Activated naive CD8-positive, alpha-beta T cell treated with anti-CD3 and anti-CD28 coated beads, Interleukin-2, amount 50 U/mL, for 16 hours (primary cell): ENCODE data around the gene PI4K2B.
"Not testable (repeated sequence)": the region's sequence is repeated elsewhere in the genome, so short reads cannot be mapped to it uniquely, and the experiment has no call there.

Experiments used
- DNase-seq: peaks from one replicate; pipeline ENCODE4 v3.0.0-alpha.2; 2020; ENCODE audit warnings: low read depth, low spot score

The PI4K2B gene

GRCh38 chr4:25242195-25242594 lies 8.4 kb downstream of the PI4K2B start:
- DNase-seq = not testable (repeated sequence)

DNA sequence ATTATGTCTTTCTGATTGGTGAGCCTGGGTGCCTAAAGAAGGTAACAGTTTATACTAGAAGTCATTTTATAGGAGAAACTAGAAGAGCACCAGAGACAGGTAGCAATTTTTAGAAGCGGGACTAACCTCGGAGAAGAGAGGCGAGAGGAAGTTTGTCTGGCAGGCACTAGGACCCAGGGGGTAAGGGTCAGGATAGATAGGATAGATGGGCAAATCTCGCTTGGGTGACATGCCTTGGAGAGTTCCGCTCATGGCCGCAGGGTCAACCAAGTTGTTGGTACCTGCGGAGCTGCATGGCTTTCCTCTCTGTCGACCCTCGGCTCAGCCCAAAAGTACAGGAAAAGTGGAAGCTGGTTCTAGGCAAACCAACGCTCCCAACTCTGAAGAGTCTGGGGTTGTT lies 11.3 kb downstream of the PI4K2B start:
- DNase-seq = no peak

DNA sequence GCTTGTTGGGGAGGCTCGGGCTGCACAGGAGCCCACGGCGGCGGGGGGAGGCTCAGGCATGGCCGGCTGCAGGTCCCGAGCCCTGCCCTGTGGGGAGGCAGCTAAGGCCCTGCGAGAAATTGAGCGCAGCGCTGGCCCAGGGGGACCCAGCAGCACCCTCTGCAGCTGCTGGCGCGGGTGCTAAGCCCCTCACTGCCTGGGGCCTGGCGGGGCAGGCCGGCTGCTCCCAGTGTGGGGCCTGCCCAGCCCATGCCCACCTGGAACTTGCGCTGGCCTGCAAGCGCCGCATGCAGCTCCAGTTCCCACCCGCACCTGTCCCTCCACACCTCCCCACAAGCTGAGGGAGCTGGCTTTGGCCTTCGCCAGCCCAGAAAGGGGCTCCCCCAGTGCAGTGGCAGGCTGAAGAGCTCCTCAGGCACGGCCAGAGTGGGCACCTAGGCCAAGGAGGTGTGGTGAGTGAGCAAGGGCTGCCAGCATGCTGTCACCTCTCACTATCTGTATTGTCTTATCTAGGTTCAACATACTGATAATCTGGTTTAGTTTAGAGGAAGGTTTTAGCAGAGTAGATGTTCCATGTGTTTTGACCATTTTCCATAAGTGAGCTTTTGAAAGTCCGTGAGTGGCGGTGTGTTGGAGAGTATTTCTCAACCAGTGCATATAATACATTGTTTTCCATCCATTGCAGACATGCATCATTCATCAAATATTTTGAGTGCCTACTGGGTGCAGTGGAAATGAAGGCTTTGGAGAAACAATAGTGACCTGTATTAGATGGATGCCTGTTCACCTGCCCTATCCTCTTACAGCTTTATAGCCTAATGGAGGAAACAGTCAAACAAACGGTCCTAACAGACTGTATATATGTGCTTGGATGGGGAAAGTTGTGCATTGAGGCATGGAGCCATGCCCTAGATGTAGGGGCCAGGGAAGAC lies 13.1 kb downstream of the PI4K2B start:
- DNase-seq = no peak

GRCh38 chr4:25248875-25249274 lies 15.0 kb downstream of the PI4K2B start:
- DNase-seq = not testable (repeated sequence)

GRCh38 chr4:25249494-25249893 lies 15.7 kb downstream of the PI4K2B start:
- not testable (repeated sequence) for DNase-seq

GRCh38 chr4:25252230-25253070 lies 18.6 kb downstream of the PI4K2B start:
- no peak for DNase-seq

GRCh38 chr4:25253071-25253445 lies 19.2 kb downstream of the PI4K2B start:
- no peak for DNase-seq

DNA sequence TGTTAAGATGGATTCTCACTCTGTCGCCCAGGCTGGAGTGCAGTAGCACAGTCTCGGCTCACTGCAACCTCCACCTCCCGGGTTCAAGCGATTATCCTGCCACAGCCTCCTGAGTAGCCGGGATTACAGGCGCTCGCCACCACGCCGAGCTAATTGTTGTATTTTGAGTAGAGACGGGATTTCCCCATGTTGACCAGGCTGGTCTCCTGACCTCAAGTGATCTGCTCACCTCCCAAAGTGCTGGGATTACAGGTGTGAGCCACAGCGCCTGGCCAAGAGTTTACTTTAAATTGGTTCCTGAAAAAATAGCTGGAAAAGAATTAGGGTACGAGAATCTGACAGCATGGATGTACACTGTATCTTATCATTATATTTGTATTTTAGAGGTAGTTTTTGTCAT lies 20.0 kb downstream of the PI4K2B start:
- DNase-seq = not testable (repeated sequence)

DNA sequence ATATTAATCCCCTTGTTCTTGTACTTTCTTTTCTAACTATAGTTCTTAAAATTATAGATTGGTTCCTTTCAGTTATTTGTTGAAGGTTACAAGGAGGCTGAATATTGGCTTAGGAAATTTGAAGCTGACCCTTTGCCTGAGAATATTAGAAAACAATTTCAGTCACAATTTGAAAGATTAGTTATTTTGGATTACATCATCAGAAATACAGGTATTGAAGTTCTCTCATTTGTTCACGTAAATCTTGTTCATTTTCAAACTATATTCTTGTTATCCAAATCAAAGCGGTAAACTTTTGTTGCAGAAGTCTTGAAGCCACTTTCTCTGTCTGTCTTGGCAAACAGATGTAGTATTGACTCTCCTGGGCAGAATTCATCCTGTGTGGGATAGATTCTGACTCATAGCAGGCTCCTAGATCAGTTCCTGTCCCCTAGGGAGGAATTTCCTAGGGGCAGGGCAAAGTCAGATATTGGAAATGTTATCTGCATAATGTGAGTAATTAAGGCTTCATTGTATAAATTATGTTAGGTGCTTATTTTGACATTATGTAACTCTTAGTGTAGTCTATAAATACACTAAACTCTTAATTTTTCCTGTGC lies 25.2 kb downstream of the PI4K2B start:
- no peak for DNase-seq

GRCh38 chr4:25271866-25272265 lies 38.0 kb downstream of the PI4K2B start:
- no peak for DNase-seq

GRCh38 chr4:25280210-25280609 lies 46.4 kb downstream of the PI4K2B start:
- no peak for DNase-seq

DNA sequence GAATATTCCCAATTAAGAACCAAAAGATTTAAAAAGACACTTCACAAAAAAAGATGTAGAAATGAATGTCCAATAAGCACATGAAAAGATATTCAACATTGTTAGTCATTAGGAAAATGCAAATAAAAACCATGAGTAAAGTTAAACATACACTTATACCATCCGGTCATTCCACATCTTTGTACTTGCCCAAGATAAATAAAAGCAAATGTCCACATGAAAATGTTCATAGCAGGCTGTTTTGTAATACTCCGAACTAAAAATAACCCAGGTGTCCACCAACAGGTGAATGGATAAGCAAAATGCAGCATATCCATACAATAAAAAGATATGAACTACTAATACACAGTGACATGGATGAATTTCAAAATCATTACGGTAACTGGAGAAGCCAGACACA lies 50.1 kb downstream of the PI4K2B start:
- no peak for DNase-seq

DNA sequence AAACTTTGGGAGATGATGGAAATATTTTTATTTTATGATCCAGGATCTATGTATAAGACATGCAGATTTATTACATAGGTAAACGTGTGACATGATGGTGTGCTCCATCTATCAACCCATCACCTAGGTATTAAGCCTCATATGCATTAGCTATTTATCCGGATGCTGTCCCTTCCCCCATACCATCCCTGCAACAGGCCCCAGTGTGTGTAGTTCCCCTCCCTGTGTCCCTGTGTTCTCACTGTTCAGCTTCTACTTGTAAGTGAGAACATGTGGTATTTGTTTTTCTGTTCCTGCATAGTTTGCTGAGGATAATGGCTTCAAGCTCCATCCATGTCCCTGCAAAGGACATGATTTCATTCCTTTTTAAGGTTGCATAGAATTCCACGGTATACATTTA lies 50.6 kb downstream of the PI4K2B start:
- DNase-seq = no peak

DNA sequence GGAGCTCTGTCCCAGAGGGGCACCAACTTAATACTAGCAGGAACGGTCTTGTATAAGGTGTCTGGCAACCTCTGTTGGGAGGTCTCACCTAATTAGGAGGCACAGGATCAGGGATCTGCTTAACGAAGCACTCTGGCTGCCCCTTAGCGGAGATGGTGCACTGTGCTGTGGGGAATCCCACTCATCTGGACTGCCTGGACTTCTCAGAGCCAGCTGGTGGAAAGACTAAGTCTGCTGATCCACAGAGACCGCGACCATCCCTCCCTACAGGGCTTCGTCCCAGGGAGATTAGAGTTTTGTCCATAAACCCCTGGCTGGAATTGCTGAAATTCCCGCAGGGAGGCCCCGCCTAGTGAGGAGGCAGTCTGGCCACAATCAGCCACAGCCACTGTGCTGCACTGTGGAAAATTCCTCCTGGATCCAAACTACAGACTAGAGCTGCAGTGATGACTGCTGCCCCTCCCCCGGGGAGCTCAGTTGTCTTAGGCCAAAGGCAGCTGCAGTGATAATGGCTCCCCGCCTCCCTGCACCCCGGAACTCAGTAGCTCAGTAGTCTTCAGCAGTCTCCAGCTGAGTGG lies 56.7 kb downstream of the PI4K2B start:
- DNase-seq = no peak

- no peak for DNase-seq
Observed at GRCh38 chr4:25291158-25291733, 57.4 kb downstream of the PI4K2B start.

DNA sequence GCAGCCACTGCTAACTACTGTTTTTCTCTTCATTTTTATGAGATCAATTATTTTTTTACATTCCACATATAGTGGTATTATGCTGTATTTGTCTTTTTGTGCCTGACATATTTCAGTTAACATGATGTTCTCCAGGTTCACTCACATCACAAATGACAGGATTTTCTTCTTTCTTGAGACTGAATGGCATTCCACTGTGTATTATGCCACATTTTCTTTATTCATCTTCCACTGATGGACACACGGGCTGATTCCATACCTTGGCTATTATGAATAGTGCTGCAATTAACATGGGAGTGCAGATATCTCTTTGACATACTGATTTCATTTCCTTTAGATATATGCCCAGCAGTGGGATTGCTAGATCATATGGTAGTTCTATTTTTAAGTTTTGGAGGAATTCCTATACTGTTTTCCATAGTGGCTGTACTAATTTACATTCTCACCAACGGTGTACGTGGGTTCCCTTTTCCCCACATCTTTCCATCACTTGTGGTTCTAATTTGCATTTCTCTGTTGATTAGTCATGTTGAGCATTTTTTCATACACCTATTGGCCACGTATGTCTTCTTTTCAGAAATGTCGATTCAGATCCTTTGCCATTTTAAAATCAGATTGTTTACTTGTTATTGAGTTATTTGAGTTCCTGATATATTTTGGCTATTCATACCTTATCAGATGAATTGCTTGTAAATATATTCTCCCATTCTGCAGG lies 63.9 kb downstream of the PI4K2B start:
- no peak for DNase-seq

DNA sequence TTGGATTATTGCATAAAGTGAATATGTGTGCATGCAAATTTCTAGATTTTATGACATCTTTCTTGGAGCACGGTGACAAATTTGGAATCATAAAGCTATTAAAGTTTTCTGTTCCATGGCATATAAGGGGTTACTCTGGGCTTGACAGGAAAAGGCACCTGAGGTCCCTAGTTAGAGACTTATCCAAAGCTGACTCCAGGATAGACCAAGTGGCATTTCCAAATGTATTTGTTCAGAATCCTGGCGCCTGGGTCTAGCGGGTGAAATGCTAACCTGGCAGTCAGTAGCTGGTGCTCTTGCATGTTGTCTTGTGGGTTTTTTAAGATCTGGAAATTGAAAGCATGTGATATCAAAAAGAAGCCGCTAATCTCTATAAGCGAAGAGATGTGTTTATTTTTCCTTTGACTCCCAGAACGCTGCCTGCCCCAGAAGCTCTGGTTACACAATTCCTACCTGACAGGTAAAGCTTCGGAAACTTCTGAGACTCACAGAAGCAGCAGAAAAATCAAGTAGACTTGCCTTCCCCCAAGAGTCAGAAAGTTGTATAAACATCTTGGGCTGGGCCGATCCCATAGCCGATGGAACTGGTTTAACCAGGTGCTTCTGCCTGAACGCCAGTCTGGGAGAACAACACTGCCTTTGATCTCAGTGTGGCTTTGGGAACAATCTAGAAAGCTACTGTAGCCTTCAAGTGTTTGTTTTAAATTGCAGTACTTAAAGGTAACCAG lies 65.8 kb downstream of the PI4K2B start:
- no peak for DNase-seq

DNA sequence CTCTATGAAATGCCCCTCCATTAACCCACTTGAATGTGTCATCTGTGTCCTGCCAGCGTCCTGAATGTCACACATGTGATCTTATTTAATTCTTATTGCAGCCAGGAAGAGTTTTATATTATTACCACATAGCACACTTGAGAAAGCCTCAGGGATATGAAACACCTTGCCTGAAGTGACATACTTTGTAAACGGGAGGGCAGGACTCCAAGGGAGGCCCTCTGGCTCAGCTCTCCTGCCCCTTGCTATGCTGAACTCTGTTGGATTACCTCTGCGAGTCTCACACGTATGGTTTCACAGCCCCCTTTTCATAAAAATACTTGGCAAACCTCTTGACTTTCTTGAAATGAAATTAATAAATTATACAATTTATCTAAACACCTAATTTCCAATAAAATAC lies 67.6 kb downstream of the PI4K2B start:
- no peak for DNase-seq

GRCh38 chr4:25302626-25303025 lies 68.8 kb downstream of the PI4K2B start:
- DNase-seq = no peak

- no peak for DNase-seq
Observed at GRCh38 chr4:25303578-25303977, 69.7 kb downstream of the PI4K2B start.
